ENCODE data around the gene TENM4. TPM values are rescaled to one million over a fixed set of nuclear protein-coding genes. Genes with fewer than 3 reads are reported as not detected.

Gene TENM4
- total and polyA plus RNA-seq, 10 of the 15 experiments (the other 5 are each of a cell fraction or from before 2014, with no cell fraction given), result 0.03 to 0.12 (median 0.06) TPM; not detected in 7

DNA sequence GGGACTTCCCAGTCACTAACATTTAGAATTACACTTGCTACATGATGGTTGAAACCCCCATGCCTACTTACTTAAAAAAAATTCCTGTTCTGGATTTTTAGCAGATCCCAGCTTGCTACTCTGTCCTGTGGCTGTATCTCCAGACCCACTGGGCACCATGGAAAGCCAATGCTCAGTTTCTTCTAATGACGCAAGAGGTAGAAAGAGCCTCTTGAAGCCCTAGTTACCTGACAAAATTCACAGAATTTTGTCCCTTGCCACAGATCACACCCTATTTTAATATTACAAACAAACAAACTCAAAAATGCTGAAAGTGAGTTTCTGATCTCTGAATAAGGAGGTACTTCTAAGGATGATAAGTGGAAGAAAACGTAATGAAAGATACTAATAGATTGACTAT lies 24.3 kb upstream of the TENM4 start:
- TF ChIP-seq RELA (IDR thresholded peaks at IDR 0.05; ENCODE audit: borderline replicate concordance, partially characterized antibody) (no peak), ASH2L (IDR thresholded peaks at IDR 0.05; ENCODE audit: borderline replicate concordance, low read depth) (no peak), STAT3 (IDR thresholded peaks at IDR 0.05; ENCODE audit: low read depth, low read length) (no peak), SMAD5 (IDR thresholded peaks at IDR 0.05; ENCODE audit: low read depth) (no peak), SMAD1 (IDR thresholded peaks at IDR 0.05; ENCODE audit: low read depth, partially characterized antibody) (no peak)
- SMC1A ChIA-PET (ENCODE audit: uncharacterized antibody, unreplicated experiment), result interaction anchor here (0.9 to 1.6 kb wide), 3 partner anchors 9 to 78 kb away, joined by 3 read pairs; no protein-coding TSS in a partner anchor
- Histone ChIP-seq H3K36me3 (ENCODE audit: control insufficient read depth in 2 of 2, insufficient read depth in 2 of 2, low read length in 1 of 2) (no peaks in the 10 kb centered on the region), H4K20me1 (ENCODE audit: control insufficient read depth, insufficient read depth) (no peaks in the 10 kb centered on the region), H3K9ac (ENCODE audit: control insufficient read depth, insufficient read depth, low read length) (no peak overlapping the region), H3K79me2 (ENCODE audit: control insufficient read depth, insufficient read depth, low read length) (no peaks in the 10 kb centered on the region), H3K4me3 (no peak overlapping the region), H2AFZ (ENCODE audit: control insufficient read depth, low read depth, low read length) (no peak overlapping the region), H3K27me3 (replicated peaks in 1 of 2; ENCODE audit: control insufficient read depth in 2 of 2, insufficient read depth in 2 of 2, low read length in 1 of 2) (peaks cover 0 to 2% of the 10 kb centered on the region in 2 experiments; a peak in 3 of 4 replicates), H3K4me2 (ENCODE audit: control insufficient read depth, insufficient read depth) (no peak overlapping the region), H3K27ac (ENCODE audit: control insufficient read depth, insufficient read depth) (no peak overlapping the region), H3K4me1 (ENCODE audit: control insufficient read depth, insufficient read depth, low read length) (no peaks in the 10 kb centered on the region), H3K9me3 (replicated peaks; ENCODE audit: control insufficient read depth, insufficient read depth, low read length) (no peaks in the 10 kb centered on the region)
- intact Hi-C loops (cut with micrococcal nuclease; ENCODE audit: unreplicated experiment) (no loop called here), in situ Hi-C loops (cut with MboI) (no loop called here)
- FAIRE-seq (no peak), ATAC-seq (no peak), DNase-seq (ENCODE audit: low read depth, low spot score) (no peak)
- BruUV-seq (replicated peaks), result no TSS peak
- POLR2A ChIA-PET, result no interaction called here
- CTCF ChIA-PET, result interaction anchor here (11.3 kb wide), 1 partner anchor 26 kb away, joined by 124 read pairs; no protein-coding TSS in a partner anchor
- WGBS (ENCODE audit: insufficient coverage, insufficient replicate concordance, low lambda C conversion rate, missing lambda C conversion rate), result 88% methylated on average over 2 of the region's 2 CpGs
- RAD21 ChIA-PET (ENCODE audit: unreplicated experiment), result no interaction called here

DNA sequence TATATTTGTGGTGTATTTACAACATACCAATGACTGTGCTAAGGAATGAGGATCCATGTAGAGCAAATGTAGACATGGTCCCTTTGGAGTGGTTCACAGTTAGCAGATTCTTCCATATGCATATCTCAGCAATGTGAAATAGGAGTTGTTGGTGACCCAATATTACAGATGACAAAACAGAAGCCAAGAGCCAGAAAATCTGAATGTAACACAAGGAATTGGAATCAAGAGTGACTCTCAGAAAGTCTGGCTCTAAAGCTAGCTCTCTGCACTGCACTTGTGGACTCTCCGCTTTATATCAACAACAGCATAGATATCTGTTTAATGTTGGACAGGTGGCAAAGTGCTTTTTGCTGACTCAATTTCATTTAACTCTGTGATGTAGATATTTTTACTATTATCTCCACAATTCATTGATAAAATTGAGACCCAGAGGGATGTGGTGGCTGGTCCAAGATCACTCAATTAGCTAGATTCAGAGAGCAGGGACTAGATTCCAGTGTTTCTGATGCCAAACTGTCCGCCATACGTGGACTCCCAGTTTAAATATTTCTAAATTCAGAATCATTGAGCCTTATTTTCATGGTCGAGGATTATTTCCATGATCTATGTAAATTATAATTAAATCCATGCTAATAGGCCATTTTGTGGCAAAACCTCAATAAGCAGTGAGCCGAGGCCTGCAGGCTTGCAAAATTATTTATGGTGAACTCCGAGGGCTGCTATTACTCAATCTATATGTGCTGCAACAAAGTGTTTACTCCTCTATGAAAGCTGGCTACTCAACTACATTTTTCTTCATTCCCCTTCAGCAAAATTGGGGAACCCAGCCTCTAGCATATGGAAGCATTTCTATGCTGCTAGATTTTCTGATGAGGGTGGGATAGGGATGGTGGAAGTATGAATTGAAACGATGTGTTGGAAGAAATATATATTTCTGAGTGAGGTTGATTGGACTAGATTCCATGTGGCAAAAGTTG lies 21.1 kb upstream of the TENM4 start:
- no peak overlapping the region for H3K4me2 ChIP-seq (ENCODE audit: control insufficient read depth, insufficient read depth)
- intact Hi-C loops (cut with micrococcal nuclease; ENCODE audit: unreplicated experiment), result loop anchor here (1.0 kb wide), 1 partner anchor 31 kb away; no protein-coding TSS in a partner anchor
- no peaks in the 10 kb centered on the region for H4K20me1 ChIP-seq (ENCODE audit: control insufficient read depth, insufficient read depth)
- ChIA-PET SMC1A (ENCODE audit: uncharacterized antibody, unreplicated experiment) (interaction anchor here (0.6 to 2.2 kb wide), 7 partner anchors 20 to 501 kb away, joined by 3 to 6 read pairs (median 4); no protein-coding TSS in a partner anchor), RAD21 (ENCODE audit: unreplicated experiment) (interaction anchor here (1.2 kb wide), 1 partner anchor 31 kb away, joined by 3 read pairs; no protein-coding TSS in a partner anchor), CTCF (interaction anchor here (1.6 to 11.3 kb wide), 2 partner anchors 30 to 34 kb away, joined by 3 to 124 read pairs; no protein-coding TSS in a partner anchor), POLR2A (no interaction called here)
- ATAC-seq (no peak), DNase-seq (ENCODE audit: low read depth, low spot score) (no peak), FAIRE-seq (no peak)
- no peak overlapping the region for H3K27ac ChIP-seq (ENCODE audit: control insufficient read depth, insufficient read depth)
- no peaks in the 10 kb centered on the region for H3K9me3 ChIP-seq (replicated peaks; ENCODE audit: control insufficient read depth, insufficient read depth, low read length)
- BruUV-seq (replicated peaks), result no TSS peak
- H3K4me1 ChIP-seq (ENCODE audit: control insufficient read depth, insufficient read depth, low read length), result no peaks in the 10 kb centered on the region
- whole genome bisulfite sequencing (ENCODE audit: insufficient coverage, insufficient replicate concordance, low lambda C conversion rate, missing lambda C conversion rate), result 34% methylated on average over 7 of the region's 7 CpGs
- no peaks in the 10 kb centered on the region; a peak in 2 of 4 replicates for H3K27me3 ChIP-seq (replicated peaks in 1 of 2; ENCODE audit: control insufficient read depth in 2 of 2, insufficient read depth in 2 of 2, low read length in 1 of 2)
- H3K79me2 ChIP-seq (ENCODE audit: control insufficient read depth, insufficient read depth, low read length), result no peaks in the 10 kb centered on the region
- no peaks in the 10 kb centered on the region for H3K36me3 ChIP-seq (ENCODE audit: control insufficient read depth in 2 of 2, insufficient read depth in 2 of 2, low read length in 1 of 2)
- in situ Hi-C loops (cut with MboI), result no loop called here
- H2AFZ ChIP-seq (ENCODE audit: control insufficient read depth, low read depth, low read length), result no peak overlapping the region
- no peak overlapping the region for H3K9ac ChIP-seq (ENCODE audit: control insufficient read depth, insufficient read depth, low read length)
- no peak overlapping the region for H3K4me3 ChIP-seq
- TF ChIP-seq HDAC2 (IDR thresholded peaks at IDR 0.05) (no peak), ZNF622 (IDR thresholded peaks at IDR 0.05) (no peak), POLR2A (IDR thresholded peaks at IDR 0.05; ENCODE audit: low read depth, low read length) (no peak)
- TF ChIP-seq, protein P1, sequence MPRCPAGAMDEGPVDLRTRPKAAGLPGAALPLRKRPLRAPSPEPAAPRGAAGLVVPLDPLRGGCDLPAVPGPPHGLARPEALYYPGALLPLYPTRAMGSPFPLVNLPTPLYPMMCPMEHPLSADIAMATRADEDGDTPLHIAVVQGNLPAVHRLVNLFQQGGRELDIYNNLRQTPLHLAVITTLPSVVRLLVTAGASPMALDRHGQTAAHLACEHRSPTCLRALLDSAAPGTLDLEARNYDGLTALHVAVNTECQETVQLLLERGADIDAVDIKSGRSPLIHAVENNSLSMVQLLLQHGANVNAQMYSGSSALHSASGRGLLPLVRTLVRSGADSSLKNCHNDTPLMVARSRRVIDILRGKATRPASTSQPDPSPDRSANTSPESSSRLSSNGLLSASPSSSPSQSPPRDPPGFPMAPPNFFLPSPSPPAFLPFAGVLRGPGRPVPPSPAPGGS (IDR thresholded peaks at IDR 0.05; ENCODE audit: borderline replicate concordance, insufficient read depth, low read depth, low read length, poor library complexity, severe bottlenecking), result no peak
- TF ChIP-seq, protein P2, sequence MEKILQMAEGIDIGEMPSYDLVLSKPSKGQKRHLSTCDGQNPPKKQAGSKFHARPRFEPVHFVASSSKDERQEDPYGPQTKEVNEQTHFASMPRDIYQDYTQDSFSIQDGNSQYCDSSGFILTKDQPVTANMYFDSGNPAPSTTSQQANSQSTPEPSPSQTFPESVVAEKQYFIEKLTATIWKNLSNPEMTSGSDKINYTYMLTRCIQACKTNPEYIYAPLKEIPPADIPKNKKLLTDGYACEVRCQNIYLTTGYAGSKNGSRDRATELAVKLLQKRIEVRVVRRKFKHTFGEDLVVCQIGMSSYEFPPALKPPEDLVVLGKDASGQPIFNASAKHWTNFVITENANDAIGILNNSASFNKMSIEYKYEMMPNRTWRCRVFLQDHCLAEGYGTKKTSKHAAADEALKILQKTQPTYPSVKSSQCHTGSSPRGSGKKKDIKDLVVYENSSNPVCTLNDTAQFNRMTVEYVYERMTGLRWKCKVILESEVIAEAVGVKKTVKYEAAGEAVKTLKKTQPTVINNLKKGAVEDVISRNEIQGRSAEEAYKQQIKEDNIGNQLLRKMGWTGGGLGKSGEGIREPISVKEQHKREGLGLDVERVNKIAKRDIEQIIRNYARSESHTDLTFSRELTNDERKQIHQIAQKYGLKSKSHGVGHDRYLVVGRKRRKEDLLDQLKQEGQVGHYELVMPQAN (conservative IDR thresholded peaks at IDR 0.05), result no peak
- TF ChIP-seq, protein P3, sequence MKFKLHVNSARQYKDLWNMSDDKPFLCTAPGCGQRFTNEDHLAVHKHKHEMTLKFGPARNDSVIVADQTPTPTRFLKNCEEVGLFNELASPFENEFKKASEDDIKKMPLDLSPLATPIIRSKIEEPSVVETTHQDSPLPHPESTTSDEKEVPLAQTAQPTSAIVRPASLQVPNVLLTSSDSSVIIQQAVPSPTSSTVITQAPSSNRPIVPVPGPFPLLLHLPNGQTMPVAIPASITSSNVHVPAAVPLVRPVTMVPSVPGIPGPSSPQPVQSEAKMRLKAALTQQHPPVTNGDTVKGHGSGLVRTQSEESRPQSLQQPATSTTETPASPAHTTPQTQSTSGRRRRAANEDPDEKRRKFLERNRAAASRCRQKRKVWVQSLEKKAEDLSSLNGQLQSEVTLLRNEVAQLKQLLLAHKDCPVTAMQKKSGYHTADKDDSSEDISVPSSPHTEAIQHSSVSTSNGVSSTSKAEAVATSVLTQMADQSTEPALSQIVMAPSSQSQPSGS (IDR thresholded peaks at IDR 0.05; ENCODE audit: low read length), result no peak
